Skeletal muscle satellite cell (primary cell): ENCODE data around the gene RUNX2.
"Not testable (repeated sequence)": the region's sequence is repeated elsewhere in the genome, so short reads cannot be mapped to it uniquely, and the experiment has no call there.

Experiments used
- H3K27me3 ChIP-seq: 2 replicates; pipeline ENCODE4 v1.7.0; 2013; ENCODE audit warnings: low read length; ENCODE audit not compliant: control insufficient read depth, insufficient read depth
- H3K36me3 ChIP-seq: 2 replicates; pipeline ENCODE4 v1.7.0; 2013; ENCODE audit warnings: mild to moderate bottlenecking, control low read depth, low read length; ENCODE audit not compliant: insufficient read depth
- H3K4me1 ChIP-seq: 2 replicates; pipeline ENCODE4 v1.7.0; 2013; ENCODE audit warnings: low read length; ENCODE audit not compliant: control insufficient read depth, insufficient read depth
- H3K4me2 ChIP-seq: 2 replicates; pipeline ENCODE4 v1.7.0; 2013; ENCODE audit warnings: mild to moderate bottlenecking, low read length
- H3K4me3 ChIP-seq: 2 replicates; pipeline ENCODE4 v1.7.0; 2013; ENCODE audit warnings: low read length
- H3K9ac ChIP-seq: 2 replicates; pipeline ENCODE4 v1.7.0; 2013; ENCODE audit warnings: mild to moderate bottlenecking, low read depth, low read length, moderate library complexity
- H3K9me3 ChIP-seq: replicated peaks from 2 replicates; pipeline ENCODE4 v1.7.0; 2013; ENCODE audit warnings: mild to moderate bottlenecking, control low read depth, low read length

Gene RUNX2

GRCh38 chr6:45450831-45451230 lies 122.7 kb downstream of the RUNX2 start:
- Histone ChIP-seq H3K9ac (no peak overlapping the region), H3K36me3 (peaks cover 60% of the 10 kb centered on the region), H3K27me3 (no peaks in the 10 kb centered on the region), H3K4me1 (peaks cover 49% of the 10 kb centered on the region), H3K4me2 (no peak overlapping the region), H3K4me3 (no peak overlapping the region), H3K9me3 (no peaks in the 10 kb centered on the region)

- no peaks in the 10 kb centered on the region for H3K9me3 ChIP-seq
- peak overlapping the region; percentile 35 for H3K4me2 ChIP-seq
- H3K27me3 ChIP-seq = no peaks in the 10 kb centered on the region
- H3K36me3 ChIP-seq = peaks cover 54% of the 10 kb centered on the region
- H3K9ac ChIP-seq = no peak overlapping the region
- H3K4me3 ChIP-seq = no peak overlapping the region
- H3K4me1 ChIP-seq = peaks cover 15% of the 10 kb centered on the region
Observed at GRCh38 chr6:45454008-45454911, 126.1 kb downstream of the RUNX2 start.

GRCh38 chr6:45455408-45455807 lies 127.3 kb downstream of the RUNX2 start:
- Histone ChIP-seq H3K4me1 (peaks cover 13% of the 10 kb centered on the region), H3K9me3 (no peaks in the 10 kb centered on the region), H3K36me3 (peaks cover 54% of the 10 kb centered on the region)

GRCh38 chr6:45457141-45457540 lies 129.0 kb downstream of the RUNX2 start:
- Histone ChIP-seq H3K4me2 (no peak overlapping the region), H3K9me3 (no peaks in the 10 kb centered on the region), H3K9ac (no peak overlapping the region), H3K4me1 (peaks cover 26% of the 10 kb centered on the region), H3K27me3 (no peaks in the 10 kb centered on the region), H3K4me3 (no peak overlapping the region), H3K36me3 (peaks cover 50% of the 10 kb centered on the region)

More at GRCh38 chr6:45455408-45455807, 127.3 kb downstream of the RUNX2 start:
- no peaks in the 10 kb centered on the region for H3K27me3 ChIP-seq
- H3K4me2 ChIP-seq = no peak overlapping the region
- H3K4me3 ChIP-seq = no peak overlapping the region
- H3K9ac ChIP-seq = no peak overlapping the region

GRCh38 chr6:45458672-45459071 lies 130.5 kb downstream of the RUNX2 start:
- H3K36me3 ChIP-seq = peaks cover 53% of the 10 kb centered on the region
- no peak overlapping the region for H3K9ac ChIP-seq
- H3K4me1 ChIP-seq = peaks cover 33% of the 10 kb centered on the region
- H3K9me3 ChIP-seq = no peaks in the 10 kb centered on the region
- H3K4me2 ChIP-seq = no peak overlapping the region
- no peak overlapping the region for H3K4me3 ChIP-seq
- no peaks in the 10 kb centered on the region for H3K27me3 ChIP-seq

GRCh38 chr6:45460166-45460565 lies 132.0 kb downstream of the RUNX2 start:
- no peak overlapping the region for H3K9ac ChIP-seq
- H3K27me3 ChIP-seq = no peaks in the 10 kb centered on the region
- peaks cover 30% of the 10 kb centered on the region for H3K4me1 ChIP-seq
- H3K9me3 ChIP-seq = no peaks in the 10 kb centered on the region
- peaks cover 53% of the 10 kb centered on the region for H3K36me3 ChIP-seq
- H3K4me2 ChIP-seq = no peak overlapping the region
- no peak overlapping the region for H3K4me3 ChIP-seq

- H3K36me3 ChIP-seq = peaks cover 46% of the 10 kb centered on the region
- H3K9ac ChIP-seq = no peak overlapping the region
- H3K4me3 ChIP-seq = no peak overlapping the region
- H3K4me2 ChIP-seq = no peak overlapping the region
- H3K4me1 ChIP-seq = peaks cover 30% of the 10 kb centered on the region
- H3K9me3 ChIP-seq = no peaks in the 10 kb centered on the region
- no peaks in the 10 kb centered on the region for H3K27me3 ChIP-seq
Observed at GRCh38 chr6:45461486-45461885, 133.4 kb downstream of the RUNX2 start.

GRCh38 chr6:45462190-45463134 lies 134.3 kb downstream of the RUNX2 start:
- Histone ChIP-seq H3K9ac (no peak overlapping the region), H3K4me1 (peaks cover 30% of the 10 kb centered on the region), H3K4me3 (no peak overlapping the region), H3K4me2 (no peak overlapping the region), H3K36me3 (peaks cover 42% of the 10 kb centered on the region), H3K27me3 (no peaks in the 10 kb centered on the region), H3K9me3 (no peaks in the 10 kb centered on the region)

- no peaks in the 10 kb centered on the region for H3K9me3 ChIP-seq
- no peak overlapping the region for H3K4me2 ChIP-seq
- peaks cover 33% of the 10 kb centered on the region for H3K36me3 ChIP-seq
- H3K27me3 ChIP-seq = no peaks in the 10 kb centered on the region
- no peak overlapping the region for H3K4me3 ChIP-seq
- peaks cover 30% of the 10 kb centered on the region for H3K4me1 ChIP-seq
- H3K9ac ChIP-seq = no peak overlapping the region
Observed at GRCh38 chr6:45464685-45465084, 136.6 kb downstream of the RUNX2 start.

- peaks cover 22% of the 10 kb centered on the region for H3K4me1 ChIP-seq
- no peak overlapping the region for H3K4me2 ChIP-seq
- H3K4me3 ChIP-seq = no peak overlapping the region
- no peaks in the 10 kb centered on the region for H3K9me3 ChIP-seq
- no peak overlapping the region for H3K9ac ChIP-seq
- peaks cover 31% of the 10 kb centered on the region for H3K36me3 ChIP-seq
- no peaks in the 10 kb centered on the region for H3K27me3 ChIP-seq
Observed at GRCh38 chr6:45466686-45467085, 138.6 kb downstream of the RUNX2 start.

GRCh38 chr6:45467417-45467816 lies 139.3 kb downstream of the RUNX2 start:
- H3K4me3 ChIP-seq, H3K9ac ChIP-seq, H3K27me3 ChIP-seq, H3K9me3 ChIP-seq, H3K4me2 ChIP-seq: not testable (repeated sequence)
- Histone ChIP-seq H3K4me1 (peaks cover 22% of the 10 kb centered on the region), H3K36me3 (peaks cover 25% of the 10 kb centered on the region)
